ENCODE measurements around the gene MBD5.

Gene MBD5

DNA sequence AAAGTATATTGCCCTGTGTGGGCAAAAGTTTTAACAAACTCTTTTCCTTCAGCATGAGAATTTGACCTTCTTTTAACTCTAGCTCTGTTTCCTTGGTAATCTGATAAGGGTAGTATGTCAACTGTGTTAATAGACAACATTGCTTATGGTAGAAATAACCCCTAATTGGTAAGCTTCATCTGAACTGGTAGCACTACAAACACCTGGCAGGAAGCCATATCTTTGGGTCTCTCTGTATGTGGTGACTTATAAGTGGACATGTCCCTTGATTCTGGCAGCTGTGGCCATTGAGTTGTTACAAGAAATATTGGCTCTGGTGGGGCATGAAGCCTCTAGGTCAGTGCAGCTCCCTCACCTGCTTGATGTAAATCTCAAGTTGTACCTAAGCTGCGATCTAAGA is 46.9 kb downstream of the MBD5 start:
- H3K4me1 ChIP-seq (ENCODE audit: insufficient read depth, insufficient read length): no peaks in the 10 kb centered on the region
- H3K36me3 ChIP-seq (ENCODE audit: insufficient read depth, insufficient read length, low read length): no peaks in the 10 kb centered on the region
- H3K4me3 ChIP-seq (ENCODE audit: insufficient read length, low read depth): no peak overlapping the region
- H3K9ac ChIP-seq (ENCODE audit: insufficient read length, low read depth): no peak overlapping the region
- no peak for TF ChIP-seq SUZ12 (IDR thresholded peaks at IDR 0.05; ENCODE audit: extremely low read depth, insufficient read depth, insufficient read length)
- no peak for TF ChIP-seq YY1 (IDR thresholded peaks at IDR 0.05; ENCODE audit: insufficient read depth, insufficient read length)
- no peak for TF ChIP-seq ZNF274 (IDR thresholded peaks at IDR 0.05; ENCODE audit: low read depth, low read length)
- no peaks in the 10 kb centered on the region for H3K27me3 ChIP-seq (ENCODE audit: insufficient read depth, insufficient read length)
- H3K9me3 ChIP-seq (ENCODE audit: insufficient read depth, low read length): no peaks in the 10 kb centered on the region
- no peak for DNase-seq (ENCODE audit: low read depth, low spot score)

DNA sequence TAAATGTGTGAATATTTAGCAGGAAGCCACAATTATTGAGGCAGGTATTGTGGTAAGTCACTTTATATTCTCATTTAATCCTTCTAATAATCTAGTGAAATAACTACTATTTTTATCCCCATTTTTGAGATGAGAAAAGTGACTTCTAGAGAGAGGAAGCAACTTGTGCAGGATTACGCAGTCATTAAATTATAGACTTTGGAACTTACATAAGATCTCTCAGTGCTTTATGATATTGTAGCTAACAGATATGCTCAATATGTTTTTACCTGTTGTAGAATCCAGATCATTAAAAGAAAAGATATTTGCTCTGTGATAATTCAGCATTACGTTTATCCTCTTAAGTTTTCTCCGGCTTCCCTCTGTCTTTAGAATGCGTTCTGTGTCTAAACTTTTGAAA is 50.5 kb downstream of the MBD5 start:
- no peaks in the 10 kb centered on the region for H3K36me3 ChIP-seq (ENCODE audit: insufficient read depth, insufficient read length, low read length)
- H3K9me3 ChIP-seq (ENCODE audit: insufficient read depth, low read length): no peaks in the 10 kb centered on the region
- H3K27me3 ChIP-seq (ENCODE audit: insufficient read depth, insufficient read length): no peaks in the 10 kb centered on the region
- H3K4me1 ChIP-seq (ENCODE audit: insufficient read depth, insufficient read length): no peaks in the 10 kb centered on the region
- no peak for TF ChIP-seq YY1 (IDR thresholded peaks at IDR 0.05; ENCODE audit: insufficient read depth, insufficient read length)
- no peak for TF ChIP-seq ZNF274 (IDR thresholded peaks at IDR 0.05; ENCODE audit: low read depth, low read length)
- no peak for TF ChIP-seq SUZ12 (IDR thresholded peaks at IDR 0.05; ENCODE audit: extremely low read depth, insufficient read depth, insufficient read length)
- DNase-seq (ENCODE audit: low read depth, low spot score): no peak
- no peak overlapping the region for H3K9ac ChIP-seq (ENCODE audit: insufficient read length, low read depth)
- no peak overlapping the region for H3K4me3 ChIP-seq (ENCODE audit: insufficient read length, low read depth)

DNA sequence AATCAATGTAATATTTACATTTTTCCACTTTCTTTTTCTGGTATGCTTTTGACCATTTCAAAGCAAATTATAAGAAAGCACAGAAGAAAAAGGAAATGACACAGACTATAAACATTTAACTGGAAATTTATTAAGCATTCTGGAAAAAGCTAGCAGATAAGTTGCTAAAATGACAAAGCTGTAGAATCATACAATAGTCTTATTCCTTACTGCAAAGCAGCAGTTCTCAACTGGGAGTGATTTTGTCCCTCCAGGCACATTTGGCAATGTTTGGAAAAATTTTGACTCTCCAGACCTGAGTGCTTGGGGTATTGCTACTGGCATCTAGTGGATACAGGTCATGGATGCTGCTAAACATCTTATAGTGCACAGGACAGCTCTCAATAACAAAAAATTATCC is 75.1 kb downstream of the MBD5 start:
- Histone ChIP-seq H3K4me3 (ENCODE audit: insufficient read length, low read depth) (no peak overlapping the region), H3K9ac (ENCODE audit: insufficient read length, low read depth) (no peak overlapping the region), H3K4me1 (ENCODE audit: insufficient read depth, insufficient read length) (no peaks in the 10 kb centered on the region), H3K36me3 (ENCODE audit: insufficient read depth, insufficient read length, low read length) (no peaks in the 10 kb centered on the region), H3K9me3 (ENCODE audit: insufficient read depth, low read length) (no peaks in the 10 kb centered on the region), H3K27me3 (ENCODE audit: insufficient read depth, insufficient read length) (no peaks in the 10 kb centered on the region)
- TF ChIP-seq ZNF274 (IDR thresholded peaks at IDR 0.05; ENCODE audit: low read depth, low read length): no peak
- no peak for DNase-seq (ENCODE audit: low read depth, low spot score)

- H3K4me3 ChIP-seq (ENCODE audit: insufficient read length, low read depth): no peak overlapping the region
- H3K9ac ChIP-seq (ENCODE audit: insufficient read length, low read depth): no peak overlapping the region
- no peak for DNase-seq (ENCODE audit: low read depth, low spot score)
- no peaks in the 10 kb centered on the region for H3K9me3 ChIP-seq (ENCODE audit: insufficient read depth, low read length)
- no peaks in the 10 kb centered on the region for H3K36me3 ChIP-seq (ENCODE audit: insufficient read depth, insufficient read length, low read length)
- no peak for TF ChIP-seq SUZ12 (IDR thresholded peaks at IDR 0.05; ENCODE audit: extremely low read depth, insufficient read depth, insufficient read length)
- TF ChIP-seq ZNF274 (IDR thresholded peaks at IDR 0.05; ENCODE audit: low read depth, low read length): no peak
- TF ChIP-seq YY1 (IDR thresholded peaks at IDR 0.05; ENCODE audit: insufficient read depth, insufficient read length): no peak
- no peaks in the 10 kb centered on the region for H3K27me3 ChIP-seq (ENCODE audit: insufficient read depth, insufficient read length)
- no peaks in the 10 kb centered on the region for H3K4me1 ChIP-seq (ENCODE audit: insufficient read depth, insufficient read length)
Observed at GRCh38 chr2:148102641-148103040, 81.8 kb downstream of the MBD5 start.

DNA sequence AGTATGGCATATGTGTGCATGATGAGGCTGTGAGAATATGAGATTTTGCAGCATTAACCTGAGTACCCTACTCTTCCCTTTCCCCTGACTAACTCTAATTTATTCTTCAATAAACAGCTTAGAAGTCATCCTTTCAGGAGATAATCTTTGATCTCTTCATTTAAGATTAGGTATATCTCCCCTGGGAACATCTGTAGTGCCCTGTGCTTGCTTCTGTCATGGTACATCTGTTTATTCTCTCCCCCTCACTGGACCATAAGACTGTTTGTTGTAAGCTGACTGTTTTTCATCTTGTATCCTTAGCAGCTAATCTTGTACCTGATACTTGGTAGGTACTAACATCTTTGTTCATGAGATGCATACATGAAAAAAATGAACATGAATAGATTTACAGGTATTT is 83.1 kb downstream of the MBD5 start:
- no peak for DNase-seq (ENCODE audit: low read depth, low spot score)
- no peaks in the 10 kb centered on the region for H3K36me3 ChIP-seq (ENCODE audit: insufficient read depth, insufficient read length, low read length)
- TF ChIP-seq YY1 (IDR thresholded peaks at IDR 0.05; ENCODE audit: insufficient read depth, insufficient read length) (no peak), ZNF274 (IDR thresholded peaks at IDR 0.05; ENCODE audit: low read depth, low read length) (no peak), SUZ12 (IDR thresholded peaks at IDR 0.05; ENCODE audit: extremely low read depth, insufficient read depth, insufficient read length) (no peak)
- no peak overlapping the region for H3K4me3 ChIP-seq (ENCODE audit: insufficient read length, low read depth)
- no peaks in the 10 kb centered on the region for H3K27me3 ChIP-seq (ENCODE audit: insufficient read depth, insufficient read length)
- H3K9me3 ChIP-seq (ENCODE audit: insufficient read depth, low read length): no peaks in the 10 kb centered on the region
- no peaks in the 10 kb centered on the region for H3K4me1 ChIP-seq (ENCODE audit: insufficient read depth, insufficient read length)
- H3K9ac ChIP-seq (ENCODE audit: insufficient read length, low read depth): no peak overlapping the region

DNA sequence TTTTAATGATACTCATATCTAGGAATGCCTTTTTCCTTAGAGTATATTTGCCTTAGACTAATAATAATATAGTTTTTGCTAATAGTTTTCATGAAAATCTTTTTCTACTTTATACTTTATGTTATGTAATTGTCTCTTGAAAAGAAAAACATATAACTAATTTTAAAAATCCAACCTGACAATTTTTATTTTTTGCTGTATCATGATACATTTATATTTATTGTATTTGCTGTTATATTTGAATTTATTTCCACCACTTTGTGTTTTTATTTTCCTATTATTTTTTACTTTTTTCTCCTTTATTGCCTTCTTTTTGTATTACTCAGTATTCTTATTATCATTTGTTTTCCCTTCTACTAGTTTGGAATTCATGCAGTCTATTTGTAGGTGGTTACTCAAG is 85.4 kb downstream of the MBD5 start:
- no peak overlapping the region for H3K9ac ChIP-seq (ENCODE audit: insufficient read length, low read depth)
- H3K4me3 ChIP-seq (ENCODE audit: insufficient read length, low read depth): no peak overlapping the region
- H3K36me3 ChIP-seq (ENCODE audit: insufficient read depth, insufficient read length, low read length): no peaks in the 10 kb centered on the region
- H3K27me3 ChIP-seq (ENCODE audit: insufficient read depth, insufficient read length): no peaks in the 10 kb centered on the region
- H3K9me3 ChIP-seq (ENCODE audit: insufficient read depth, low read length): no peaks in the 10 kb centered on the region
- TF ChIP-seq ZNF274 (IDR thresholded peaks at IDR 0.05; ENCODE audit: low read depth, low read length): no peak
- no peak for TF ChIP-seq SUZ12 (IDR thresholded peaks at IDR 0.05; ENCODE audit: extremely low read depth, insufficient read depth, insufficient read length)
- no peak for DNase-seq (ENCODE audit: low read depth, low spot score)
- H3K4me1 ChIP-seq (ENCODE audit: insufficient read depth, insufficient read length): no peaks in the 10 kb centered on the region

- H3K9me3 ChIP-seq (ENCODE audit: insufficient read depth, low read length): no peaks in the 10 kb centered on the region
- no peaks in the 10 kb centered on the region for H3K36me3 ChIP-seq (ENCODE audit: insufficient read depth, insufficient read length, low read length)
- no peak overlapping the region for H3K4me3 ChIP-seq (ENCODE audit: insufficient read length, low read depth)
- H3K4me1 ChIP-seq (ENCODE audit: insufficient read depth, insufficient read length): no peaks in the 10 kb centered on the region
- H3K27me3 ChIP-seq (ENCODE audit: insufficient read depth, insufficient read length): no peaks in the 10 kb centered on the region
- DNase-seq (ENCODE audit: low read depth, low spot score): no peak
- TF ChIP-seq SUZ12 (IDR thresholded peaks at IDR 0.05; ENCODE audit: extremely low read depth, insufficient read depth, insufficient read length) (no peak), ZNF274 (IDR thresholded peaks at IDR 0.05; ENCODE audit: low read depth, low read length) (no peak)
- no peak overlapping the region for H3K9ac ChIP-seq (ENCODE audit: insufficient read length, low read depth)
Observed at GRCh38 chr2:148108385-148108784, 87.5 kb downstream of the MBD5 start.

GRCh38 chr2:148110184-148110583 is 89.3 kb downstream of the MBD5 start:
- Histone ChIP-seq H3K36me3 (ENCODE audit: insufficient read depth, insufficient read length, low read length) (no peaks in the 10 kb centered on the region), H3K27me3 (ENCODE audit: insufficient read depth, insufficient read length) (no peaks in the 10 kb centered on the region), H3K9ac (ENCODE audit: insufficient read length, low read depth) (no peak overlapping the region), H3K4me1 (ENCODE audit: insufficient read depth, insufficient read length) (no peaks in the 10 kb centered on the region), H3K4me3 (ENCODE audit: insufficient read length, low read depth) (no peak overlapping the region), H3K9me3 (ENCODE audit: insufficient read depth, low read length) (no peaks in the 10 kb centered on the region)
- no peak for TF ChIP-seq SUZ12 (IDR thresholded peaks at IDR 0.05; ENCODE audit: extremely low read depth, insufficient read depth, insufficient read length)
- TF ChIP-seq YY1 (IDR thresholded peaks at IDR 0.05; ENCODE audit: insufficient read depth, insufficient read length): no peak
- TF ChIP-seq ZNF274 (IDR thresholded peaks at IDR 0.05; ENCODE audit: low read depth, low read length): no peak
- no peak for DNase-seq (ENCODE audit: low read depth, low spot score)

Data from NT2/D1 (cell line).